IPS-20b (cell line): Measurements from ENCODE around the gene DPEP2.
"Not testable (repeated sequence)": the region's sequence is repeated elsewhere in the genome, so short reads cannot be mapped to it uniquely, and the experiment has no call there.

Experiments used
- H3K27ac ChIP-seq: one replicate; pipeline ENCODE4 v1.5.1; 2013; ENCODE audit warnings: low read length
- H3K27me3 ChIP-seq: 2 replicates; pipeline ENCODE4 v1.6.1; 2013; ENCODE audit warnings: mild to moderate bottlenecking, low read length, inconsistent platforms; ENCODE audit not compliant: insufficient read depth
- H3K36me3 ChIP-seq: 2 replicates; pipeline ENCODE4 v1.6.1; 2013; ENCODE audit warnings: low read depth, mild to moderate bottlenecking, inconsistent platforms, low read length, moderate library complexity; ENCODE audit not compliant: insufficient read depth
- H3K4me1 ChIP-seq: 2 replicates; pipeline ENCODE4 v1.6.1; 2013; ENCODE audit warnings: mild to moderate bottlenecking, control low read depth, inconsistent platforms, low read length, moderate library complexity; ENCODE audit not compliant: insufficient read depth
- H3K4me3 ChIP-seq: 2 replicates; pipeline ENCODE4 v1.5.1; 2013; ENCODE audit warnings: mild to moderate bottlenecking, low read length, inconsistent platforms
- H3K9ac ChIP-seq: 2 replicates; pipeline ENCODE4 v1.6.1; 2013; ENCODE audit warnings: low read depth, mild to moderate bottlenecking, inconsistent platforms, low read length, moderate library complexity
- H3K9me3 ChIP-seq: 2 replicates; pipeline ENCODE4 v1.6.1; 2013; ENCODE audit warnings: mild to moderate bottlenecking, low read depth, low read length, inconsistent platforms; ENCODE audit not compliant: insufficient read depth

Gene DPEP2

GRCh38 chr16:68022728-68023537 lies 23.6 kb upstream of the DPEP2 start, which contains the start of the genes DDX28 and DUS2:
DDX28 (minus strand) TSS chr16:68023232; CDS start chr16:68023202, 30 bp downstream.
DUS2 (plus strand) TSS chr16:68023284; CDS start chr16:68038024, 14,740 bp downstream.
- Histone ChIP-seq H3K4me3 (peak within 1 kb of the TSS; percentile 89), H3K9ac (peak within 1 kb of the TSS; percentile 90), H3K36me3 (peaks cover 37% of the 10 kb centered on the region), H3K27ac (peak within 1 kb of the TSS; percentile 26), H3K27me3 (no peaks in the 10 kb centered on the region), H3K4me1 (peaks cover 5% of the 10 kb centered on the region; the same call in 1 of the 2 replicates), H3K9me3 (no peaks in the 10 kb centered on the region)

DNA sequence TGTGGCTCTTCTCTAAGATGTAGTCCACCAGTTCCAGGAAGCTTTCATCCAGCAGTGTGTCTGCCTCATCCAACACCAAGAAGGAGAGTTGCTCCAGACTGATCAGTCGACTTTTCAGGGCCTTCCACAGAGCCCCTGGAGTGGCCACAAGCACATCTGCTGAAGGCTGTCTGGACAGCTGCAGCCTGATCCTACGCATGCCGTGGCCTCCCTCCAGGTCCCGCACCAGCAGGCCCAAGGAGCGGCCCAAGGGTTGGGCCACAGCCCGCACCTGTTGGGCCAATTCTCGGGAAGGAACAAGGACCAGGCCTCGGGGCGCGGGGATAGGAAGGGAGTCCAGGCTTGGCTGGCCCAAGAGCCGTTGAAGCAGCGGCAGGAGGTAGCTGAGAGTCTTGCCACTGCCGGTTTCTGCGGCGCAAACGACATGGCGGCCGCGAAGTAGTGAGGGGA lies 23.0 kb upstream of the DPEP2 start:
- no peaks in the 10 kb centered on the region for H3K27me3 ChIP-seq
- peaks cover 5% of the 10 kb centered on the region; the same call in 1 of the 2 replicates for H3K4me1 ChIP-seq
- no peaks in the 10 kb centered on the region for H3K9me3 ChIP-seq
- H3K36me3 ChIP-seq = peaks cover 31% of the 10 kb centered on the region
- H3K27ac ChIP-seq = peak overlapping the region; percentile 26
- peak overlapping the region; percentile 89 for H3K4me3 ChIP-seq
- peak overlapping the region; percentile 90 for H3K9ac ChIP-seq

- Histone ChIP-seq H3K4me3 (peak overlapping the region; percentile 89), H3K9me3 (no peaks in the 10 kb centered on the region), H3K36me3 (peaks cover 26% of the 10 kb centered on the region), H3K27me3 (no peaks in the 10 kb centered on the region), H3K9ac (peak overlapping the region; percentile 90; the same call in 1 of the 2 replicates), H3K27ac (no peak overlapping the region), H3K4me1 (peaks cover 5% of the 10 kb centered on the region; the same call in 1 of the 2 replicates)
Measured at GRCh38 chr16:68021490-68021889, 22.2 kb upstream of the DPEP2 start.

DNA sequence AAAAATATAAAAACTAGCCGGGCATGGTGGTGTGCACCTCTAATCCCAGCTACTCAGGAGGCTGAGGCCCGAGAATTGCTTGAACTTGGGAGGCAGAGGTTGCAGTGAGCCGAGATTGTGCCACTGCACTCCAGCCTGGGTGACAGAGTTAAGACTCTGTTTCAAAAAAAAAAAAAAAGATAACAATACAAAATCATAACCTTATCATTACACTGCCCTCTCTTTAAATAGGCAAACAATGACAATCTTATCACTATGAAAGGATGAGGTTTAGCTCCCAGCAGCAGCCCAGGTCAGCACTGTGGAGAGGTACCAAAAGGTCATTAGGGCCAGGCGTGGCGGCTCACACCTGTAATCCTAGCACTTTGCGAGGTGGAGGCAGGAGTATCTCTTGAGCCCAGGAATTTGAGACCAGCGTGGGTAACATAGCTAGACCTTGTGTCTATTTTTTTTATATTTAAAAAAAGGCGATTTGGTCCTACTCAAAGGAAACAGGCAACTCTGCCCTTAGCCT lies 19.9 kb upstream of the DPEP2 start:
- Histone ChIP-seq H3K4me3 (no peak overlapping the region), H3K9ac (no peak overlapping the region), H3K36me3 (peaks cover 14% of the 10 kb centered on the region)

DNA sequence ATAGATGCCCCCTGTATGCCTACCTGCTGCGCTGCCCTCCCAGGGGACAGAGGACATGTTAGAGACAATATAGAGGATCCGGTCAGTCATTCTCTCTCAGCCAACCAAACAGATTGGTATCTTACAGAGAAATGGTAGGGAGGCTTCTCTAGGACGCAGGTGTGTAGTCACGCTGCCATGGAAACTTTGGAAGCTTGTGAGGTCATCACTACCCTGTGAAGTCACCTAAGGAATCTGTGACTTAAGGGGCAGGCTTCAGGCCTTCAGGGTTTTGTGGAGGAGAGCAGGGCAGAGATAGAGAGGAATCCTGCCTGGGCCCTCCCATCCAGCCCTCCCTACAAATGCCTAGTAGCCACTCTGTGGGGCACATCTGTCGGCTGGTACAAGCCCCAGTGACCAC lies 16.4 kb upstream of the DPEP2 start, which contains the start of gene DPEP2NB:
DPEP2NB (minus strand) TSS at position 231 of the 400 bp plus-strand sequence; CDS start at position 90, 141 bp downstream.
- Histone ChIP-seq H3K4me3 (no peak within 1 kb of the TSS), H3K27me3 (no peaks in the 10 kb centered on the region), H3K4me1 (no peaks in the 10 kb centered on the region), H3K27ac (no peak within 1 kb of the TSS), H3K9ac (no peak within 1 kb of the TSS), H3K9me3 (no peaks in the 10 kb centered on the region), H3K36me3 (no peaks in the 10 kb centered on the region)

More for the DNA sequence above, 19.9 kb upstream of the DPEP2 start:
- H3K27me3 ChIP-seq = no peaks in the 10 kb centered on the region
- no peaks in the 10 kb centered on the region for H3K9me3 ChIP-seq
- H3K27ac ChIP-seq = no peak overlapping the region
- peaks cover 5% of the 10 kb centered on the region; the same call in 1 of the 2 replicates for H3K4me1 ChIP-seq

- H3K27me3 ChIP-seq = no peaks in the 10 kb centered on the region
- H3K9ac ChIP-seq = no peak overlapping the region
- H3K27ac ChIP-seq = no peak overlapping the region
- H3K4me3 ChIP-seq = no peak overlapping the region
- H3K36me3 ChIP-seq = no peaks in the 10 kb centered on the region
- H3K9me3 ChIP-seq = no peaks in the 10 kb centered on the region
- 0 out of 2 replicates have a peak, but pooled peaks cover 2% of the 10 kb centered on the region for H3K4me1 ChIP-seq
Measured at GRCh38 chr16:68013440-68013839, 14.2 kb upstream of the DPEP2 start.

DNA sequence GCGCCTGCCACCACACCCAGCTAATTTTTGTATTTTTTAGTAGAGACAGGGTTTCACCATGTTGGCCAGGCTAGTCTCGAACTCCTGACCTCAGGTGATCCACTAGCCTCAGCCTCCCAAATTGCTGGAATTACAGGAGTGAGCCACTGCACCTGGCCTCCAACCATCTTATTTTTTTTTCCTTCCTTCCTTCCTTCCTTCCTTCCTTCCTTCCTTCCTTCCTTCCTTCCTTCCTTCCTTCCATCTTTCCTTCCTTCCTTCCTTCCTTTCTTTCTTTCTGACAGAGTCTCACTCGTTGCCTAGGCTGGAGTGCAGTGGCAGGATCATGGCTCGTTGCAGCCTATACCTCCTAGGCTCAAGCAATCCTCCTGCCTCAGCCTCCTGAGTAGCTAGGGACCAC lies 10.6 kb upstream of the DPEP2 start:
- H3K27ac ChIP-seq, H3K4me3 ChIP-seq, H3K36me3 ChIP-seq, H3K4me1 ChIP-seq, H3K27me3 ChIP-seq, H3K9ac ChIP-seq, H3K9me3 ChIP-seq: not testable (repeated sequence)

DNA sequence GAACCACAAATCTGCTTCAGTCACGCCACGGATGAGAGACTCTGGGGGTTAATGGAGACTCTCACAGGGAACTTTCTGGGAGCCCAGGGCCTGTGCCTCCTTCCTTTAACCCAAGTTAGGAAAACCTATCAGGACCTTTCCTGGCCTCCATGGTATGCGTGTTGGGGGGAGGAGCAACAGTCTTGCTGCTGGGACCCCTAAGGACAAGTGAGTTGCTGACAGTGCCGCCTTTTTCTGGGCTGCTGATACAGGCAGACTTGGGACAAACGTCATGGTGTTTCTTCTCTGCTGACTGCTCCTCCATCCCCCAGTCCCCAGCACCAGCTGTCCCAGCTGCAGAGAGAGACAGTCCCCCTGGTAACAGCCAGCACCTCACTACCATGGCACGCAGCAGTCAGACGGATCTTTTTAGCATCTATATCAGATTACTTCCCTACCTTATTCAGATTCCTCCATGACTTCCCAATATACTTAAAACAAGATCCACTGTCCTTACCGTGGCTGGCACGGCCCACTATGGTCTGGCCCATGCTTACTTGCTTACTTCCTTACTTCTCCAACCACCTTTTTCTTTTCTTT lies 10.0 kb upstream of the DPEP2 start:
- Histone ChIP-seq H3K9ac (no peak overlapping the region; the same call in 1 of the 2 replicates), H3K36me3 (no peaks in the 10 kb centered on the region), H3K9me3 (no peaks in the 10 kb centered on the region), H3K4me1 (peaks cover 2% of the 10 kb centered on the region; the same call in 1 of the 2 replicates), H3K4me3 (no peak overlapping the region), H3K27ac (no peak overlapping the region), H3K27me3 (no peaks in the 10 kb centered on the region)

- Histone ChIP-seq H3K4me1 (peaks cover 2% of the 10 kb centered on the region; the same call in 1 of the 2 replicates), H3K27ac (no peak overlapping the region), H3K9ac (peak overlapping the region; percentile 36; the same call in 1 of the 2 replicates), H3K9me3 (no peaks in the 10 kb centered on the region), H3K4me3 (no peak overlapping the region), H3K27me3 (no peaks in the 10 kb centered on the region), H3K36me3 (no peaks in the 10 kb centered on the region)
Measured at GRCh38 chr16:68005786-68006286, 6.6 kb upstream of the DPEP2 start.

GRCh38 chr16:68005211-68005610 lies 5.9 kb upstream of the DPEP2 start:
- Histone ChIP-seq H3K9ac (no peak overlapping the region), H3K27ac (no peak overlapping the region), H3K9me3 (no peaks in the 10 kb centered on the region), H3K36me3 (no peaks in the 10 kb centered on the region), H3K4me3 (no peak overlapping the region), H3K4me1 (peaks cover 2% of the 10 kb centered on the region; the same call in 1 of the 2 replicates), H3K27me3 (no peaks in the 10 kb centered on the region)

GRCh38 chr16:68003031-68003430 lies 3.7 kb upstream of the DPEP2 start:
- Histone ChIP-seq H3K4me3 (no peak overlapping the region), H3K4me1 (no peaks in the 10 kb centered on the region; the same call in 1 of the 2 replicates), H3K27me3 (no peaks in the 10 kb centered on the region), H3K9me3 (no peaks in the 10 kb centered on the region), H3K36me3 (no peaks in the 10 kb centered on the region), H3K27ac (no peak overlapping the region), H3K9ac (no peak overlapping the region)
